Muscle of arm (tissue), 12 donors: ENCODE data around the gene CORO1C. TPM values are rescaled to one million over a fixed set of nuclear protein-coding genes. Genes with fewer than 3 reads are reported as not detected.
A peak's percentile ranks its signal among the peaks of the same experiment; 100 is the strongest.

Source experiments
- DNase-seq: peaks from one replicate; pipeline ENCODE4 v3.0.0-alpha.2; 2013
- polyA plus RNA-seq, 12 donors: library from polyadenylated mRNA; unstranded; fragments of 120-200 nt; gene quantifications; one replicate each; pipeline ENCODE4 v1.2.1, GENCODE V29; 2013; ENCODE audit not compliant: insufficient read length in 12 of 12

Gene CORO1C
- polyA plus RNA-seq, 12 donors: 62.7 to 117 (median 90.9) TPM; not detected in 1

- no peak for DNase-seq
Observed at GRCh38 chr12:108701779-108702441, 29.4 kb downstream of the CORO1C start.

GRCh38 chr12:108700833-108701541 lies 30.3 kb downstream of the CORO1C start:
- DNase-seq: no peak

GRCh38 chr12:108699955-108700563 lies 31.3 kb downstream of the CORO1C start:
- no peak for DNase-seq

- no peak for DNase-seq
Observed at GRCh38 chr12:108697905-108698304, 33.4 kb downstream of the CORO1C start.

- no peak for DNase-seq
Observed at GRCh38 chr12:108696996-108697290, 34.4 kb downstream of the CORO1C start.

GRCh38 chr12:108696111-108696995 lies 35.0 kb downstream of the CORO1C start:
- DNase-seq: no peak

GRCh38 chr12:108694812-108695278 lies 36.5 kb downstream of the CORO1C start:
- no peak for DNase-seq

- DNase-seq: no peak
Observed at GRCh38 chr12:108693751-108694150, 37.6 kb downstream of the CORO1C start.

GRCh38 chr12:108693186-108693730 lies 38.1 kb downstream of the CORO1C start:
- no peak for DNase-seq

- DNase-seq: no peak
Observed at GRCh38 chr12:108691998-108692808, 39.1 kb downstream of the CORO1C start.

GRCh38 chr12:108691175-108691997 lies 39.9 kb downstream of the CORO1C start:
- DNase-seq: peak; percentile 94

GRCh38 chr12:108690542-108691174 lies 40.7 kb downstream of the CORO1C start:
- no peak for DNase-seq

- no peak for DNase-seq
Observed at GRCh38 chr12:108690191-108690518, 41.2 kb downstream of the CORO1C start.

- no peak for DNase-seq
Observed at GRCh38 chr12:108689314-108690190, 41.8 kb downstream of the CORO1C start.

- DNase-seq: no peak
Observed at GRCh38 chr12:108686780-108687179, 44.5 kb downstream of the CORO1C start.

- DNase-seq: no peak
Observed at GRCh38 chr12:108685469-108686260, 45.7 kb downstream of the CORO1C start.

- no peak for DNase-seq
Observed at GRCh38 chr12:108683906-108684556, 47.3 kb downstream of the CORO1C start.
